Natural killer cell (primary cell): ENCODE measurements around the gene DCDC2. TPM values are rescaled to one million over a fixed set of nuclear protein-coding genes. Genes with fewer than 3 reads are reported as not detected.

ENCODE experiments used
- ATAC-seq, 3 donors: fragments of 150-1000 bp in 2 of 3; fragments of 200-7000 bp in 1 of 3; cut with Tn5 transposase; 1 replicate in 1 of 3; 2 replicates in 2 of 3; pipeline ENCODE4 v1.10.0; 2021; ENCODE audit warnings: mild to moderate bottlenecking in 2 of 3, moderate library complexity in 2 of 3
- DNase-seq, 2 donors: peaks; one replicate each; pipeline versions ENCODE4 v3.0.0 to v3.0.0-alpha.2; 2013 to 2021; ENCODE audit warnings: mixed read lengths in 1 of 2
- H3K27ac ChIP-seq: one replicate; pipeline ENCODE4 v1.5.1; 2013; ENCODE audit warnings: mild to moderate bottlenecking, low read length
- H3K27me3 ChIP-seq: one replicate; pipeline ENCODE4 v1.6.1; 2013; ENCODE audit warnings: low read length; ENCODE audit not compliant: control insufficient read depth, insufficient read depth
- H3K36me3 ChIP-seq: one replicate; pipeline ENCODE4 v1.6.1; 2013; ENCODE audit warnings: low read length; ENCODE audit not compliant: control insufficient read depth, insufficient read depth
- H3K4me1 ChIP-seq: one replicate; pipeline ENCODE4 v1.6.1; 2013; ENCODE audit warnings: low read length; ENCODE audit not compliant: control insufficient read depth, insufficient read depth
- H3K4me3 ChIP-seq: one replicate; pipeline ENCODE4 v1.5.1; 2013; ENCODE audit warnings: low read length
- H3K9me3 ChIP-seq: one replicate; pipeline ENCODE4 v1.6.1; 2013; ENCODE audit warnings: low read length; ENCODE audit not compliant: control insufficient read depth, insufficient read depth
- H3K27ac Mint-ChIP-seq, 2 donors: one replicate each; pipeline ENCODE4 v1.8.0; 2022; ENCODE audit warnings: mild to moderate bottlenecking in 2 of 2, mixed read lengths in 2 of 2, moderate library complexity in 1 of 2
- H3K27me3 Mint-ChIP-seq, 2 donors: one replicate each; pipeline ENCODE4 v1.8.0; 2022; ENCODE audit warnings: low read depth in 2 of 2, mixed read lengths in 2 of 2
- H3K36me3 Mint-ChIP-seq: one replicate; pipeline ENCODE4 v1.8.0; 2022; ENCODE audit warnings: mixed read lengths
- H3K4me1 Mint-ChIP-seq, 2 donors: one replicate each; pipeline ENCODE4 v1.8.0; 2022; ENCODE audit warnings: mixed read lengths in 2 of 2
- H3K4me3 Mint-ChIP-seq: one replicate; pipeline ENCODE4 v1.8.0; 2022; ENCODE audit warnings: mild to moderate bottlenecking, moderate library complexity, mixed read lengths
- H3K9me3 Mint-ChIP-seq, 2 donors: one replicate each; pipeline ENCODE4 v1.8.0; 2022; ENCODE audit warnings: mixed read lengths in 2 of 2
- WGBS: methylation state at CpG from one replicate; pipeline ENCODE4 v1.1.7; 2013; ENCODE audit warnings: missing lambda C conversion rate; ENCODE audit not compliant: insufficient coverage; 5-methylcytosine and 5-hydroxymethylcytosine counted together
- intact Hi-C: fragments of 100-400 bp; cut with micrococcal nuclease; formaldehyde crosslinking; loops from one replicate; pipeline ENCODE4 v1.14.2; 2022
- total RNA-seq, 4 donors: library from RNA; stranded (reverse); fragments of 120-200 nt in 1 of 4; gene quantifications; one replicate each; pipeline versions ENCODE4 v1.2.3 to v1.2.4, GENCODE V29; 2013 to 2022
- TF ChIP-seq, protein P1 (sequence below): fragments of 200-600 bp; IDR thresholded peaks from one replicate; pipeline ENCODE4 v1.8.0; 2022; ENCODE audit warnings: antibody characterized with exemption

DCDC2 gene
- total RNA-seq, 3 donors from 2014 or later (not counting 1 experiment from before 2014, with no cell fraction given), result not detected

DNA sequence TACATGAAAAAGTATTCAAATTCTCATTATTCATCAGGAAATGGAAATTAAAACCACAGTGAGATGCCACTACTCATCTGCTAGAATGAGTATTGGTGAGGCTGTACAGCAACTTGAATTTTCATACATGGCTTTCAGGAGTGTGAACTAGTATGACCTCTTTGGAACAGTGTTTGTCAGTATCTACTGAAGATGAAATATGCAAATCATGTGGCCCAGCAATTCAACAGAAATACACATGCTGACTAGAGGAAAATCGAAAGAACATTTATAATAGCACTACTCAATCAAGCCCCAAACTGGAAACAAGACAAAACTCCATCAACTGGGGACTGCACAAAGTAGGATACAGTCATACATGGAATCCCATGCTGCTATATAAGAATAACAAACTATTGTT lies 102.2 kb downstream of the DCDC2 start:
- WGBS, result 70% methylated on average over 1 of the region's 1 CpG
- Histone ChIP-seq H3K9me3 (no peaks in the 10 kb centered on the region), H3K27me3 (no peaks in the 10 kb centered on the region), H3K4me1 (no peaks in the 10 kb centered on the region), H3K27ac (no peak overlapping the region), H3K4me3 (no peak overlapping the region), H3K36me3 (no peaks in the 10 kb centered on the region)
- Mint-ChIP-seq H3K36me3 (no peaks in the 10 kb centered on the region), H3K4me1 (no peaks in the 10 kb centered on the region), H3K4me3 (no peak overlapping the region), H3K9me3 (peaks cover 3 to 8% of the 10 kb centered on the region in 2 donors), H3K27ac (no peak overlapping the region), H3K27me3 (peaks cover 10 to 14% of the 10 kb centered on the region in 2 donors)
- intact Hi-C loops, result no loop called here
- TF ChIP-seq, protein P1, sequence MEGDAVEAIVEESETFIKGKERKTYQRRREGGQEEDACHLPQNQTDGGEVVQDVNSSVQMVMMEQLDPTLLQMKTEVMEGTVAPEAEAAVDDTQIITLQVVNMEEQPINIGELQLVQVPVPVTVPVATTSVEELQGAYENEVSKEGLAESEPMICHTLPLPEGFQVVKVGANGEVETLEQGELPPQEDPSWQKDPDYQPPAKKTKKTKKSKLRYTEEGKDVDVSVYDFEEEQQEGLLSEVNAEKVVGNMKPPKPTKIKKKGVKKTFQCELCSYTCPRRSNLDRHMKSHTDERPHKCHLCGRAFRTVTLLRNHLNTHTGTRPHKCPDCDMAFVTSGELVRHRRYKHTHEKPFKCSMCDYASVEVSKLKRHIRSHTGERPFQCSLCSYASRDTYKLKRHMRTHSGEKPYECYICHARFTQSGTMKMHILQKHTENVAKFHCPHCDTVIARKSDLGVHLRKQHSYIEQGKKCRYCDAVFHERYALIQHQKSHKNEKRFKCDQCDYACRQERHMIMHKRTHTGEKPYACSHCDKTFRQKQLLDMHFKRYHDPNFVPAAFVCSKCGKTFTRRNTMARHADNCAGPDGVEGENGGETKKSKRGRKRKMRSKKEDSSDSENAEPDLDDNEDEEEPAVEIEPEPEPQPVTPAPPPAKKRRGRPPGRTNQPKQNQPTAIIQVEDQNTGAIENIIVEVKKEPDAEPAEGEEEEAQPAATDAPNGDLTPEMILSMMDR, result no peak
- DNase-seq (no peak), ATAC-seq (no peak)

DNA sequence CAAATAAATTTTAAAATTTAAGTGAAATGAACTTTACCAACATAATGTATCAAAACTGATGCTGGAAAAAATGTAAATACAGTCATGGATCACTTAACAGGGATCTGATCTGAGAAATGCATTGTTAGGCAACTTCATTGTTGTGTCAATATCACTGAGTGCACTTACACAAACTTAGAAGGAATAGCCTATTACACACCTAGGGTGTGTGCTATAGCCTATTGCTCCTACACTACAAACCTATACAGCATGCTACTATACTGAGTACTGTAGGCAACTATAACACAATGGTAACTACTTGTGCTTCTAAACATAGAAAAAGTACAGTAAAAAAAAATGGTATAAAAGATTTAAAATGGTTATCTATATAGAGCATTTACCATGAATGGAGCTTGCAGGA lies 104.5 kb downstream of the DCDC2 start:
- peaks cover 0 to 14% of the 10 kb centered on the region in 2 donors for H3K27me3 Mint-ChIP-seq
- no peaks in the 10 kb centered on the region for H3K4me1 ChIP-seq
- no peaks in the 10 kb centered on the region for H3K4me1 Mint-ChIP-seq
- TF ChIP-seq, protein P1, result no peak
- ATAC-seq (no peak), DNase-seq (no peak)
- H3K4me3 ChIP-seq, result no peak overlapping the region
- no peaks in the 10 kb centered on the region for H3K36me3 Mint-ChIP-seq
- no peaks in the 10 kb centered on the region for H3K27me3 ChIP-seq
- H3K36me3 ChIP-seq, result no peaks in the 10 kb centered on the region
- no peak overlapping the region for H3K27ac ChIP-seq
- peaks cover 3 to 8% of the 10 kb centered on the region in 2 donors for H3K9me3 Mint-ChIP-seq
- H3K27ac Mint-ChIP-seq, result no peak overlapping the region
- intact Hi-C loops, result no loop called here
- no peaks in the 10 kb centered on the region for H3K9me3 ChIP-seq
- no peak overlapping the region for H3K4me3 Mint-ChIP-seq

- no peak overlapping the region for H3K4me3 Mint-ChIP-seq
- no peak for ATAC-seq
- no peaks in the 10 kb centered on the region for H3K36me3 ChIP-seq
- H3K4me1 Mint-ChIP-seq, result no peaks in the 10 kb centered on the region
- H3K27ac ChIP-seq, result no peak overlapping the region
- DNase-seq, result no peak
- WGBS, result 94% methylated on average over 1 of the region's 1 CpG
- H3K27me3 Mint-ChIP-seq, result peaks cover 0 to 8% of the 10 kb centered on the region in 2 donors
- intact Hi-C loops, result no loop called here
- H3K27me3 ChIP-seq, result no peaks in the 10 kb centered on the region
- no peaks in the 10 kb centered on the region for H3K36me3 Mint-ChIP-seq
- H3K4me3 ChIP-seq, result no peak overlapping the region
- H3K9me3 ChIP-seq, result no peaks in the 10 kb centered on the region
- H3K27ac Mint-ChIP-seq, result no peak overlapping the region
- TF ChIP-seq, protein P1, result no peak
- H3K4me1 ChIP-seq, result no peaks in the 10 kb centered on the region
- H3K9me3 Mint-ChIP-seq, result peaks cover 3 to 5% of the 10 kb centered on the region in 2 donors
Measured at GRCh38 chr6:24252280-24252679, 105.6 kb downstream of the DCDC2 start.

- Mint-ChIP-seq H3K4me3 (no peak overlapping the region), H3K4me1 (no peaks in the 10 kb centered on the region), H3K36me3 (no peaks in the 10 kb centered on the region), H3K9me3 (peaks cover 3 to 5% of the 10 kb centered on the region in 2 donors), H3K27ac (no peak overlapping the region), H3K27me3 (peaks cover 0 to 6% of the 10 kb centered on the region in 2 donors)
- no peaks in the 10 kb centered on the region for H3K9me3 ChIP-seq
- H3K4me1 ChIP-seq, result no peaks in the 10 kb centered on the region
- intact Hi-C loops, result no loop called here
- TF ChIP-seq, protein P1, result no peak
- no peaks in the 10 kb centered on the region for H3K27me3 ChIP-seq
- ATAC-seq (no peak), DNase-seq (no peak)
- 76% methylated on average over 2 of the region's 2 CpGs for WGBS
- H3K27ac ChIP-seq, result no peak overlapping the region
- no peak overlapping the region for H3K4me3 ChIP-seq
- H3K36me3 ChIP-seq, result no peaks in the 10 kb centered on the region
Measured at GRCh38 chr6:24251339-24251738, 106.5 kb downstream of the DCDC2 start.
